Neural cell (in vitro differentiated cells): ENCODE measurements around the gene NMB. TPM values are rescaled to one million over a fixed set of nuclear protein-coding genes. Genes with fewer than 3 reads are reported as not detected.
"Not testable (repeated sequence)": the region's sequence is repeated elsewhere in the genome, so short reads cannot be mapped to it uniquely, and the experiment has no call there.

ENCODE experiments used
- H2AFZ ChIP-seq: fragments of 200-600, 300-800 bp; sonication (generic), shearing (Covaris generic); 2 replicates; pipeline ENCODE4 v1.6.0; 2014; ENCODE audit warnings: low read depth, mild to moderate bottlenecking, antibody characterized with exemption, low read length, moderate library complexity
- H3F3A ChIP-seq: fragments of 200-600 bp; shearing (Covaris generic); 2 replicates; pipeline ENCODE4 v1.6.1; 2016; ENCODE audit warnings: mild to moderate bottlenecking, moderate library complexity, mixed read lengths, antibody characterized with exemption, low read length; ENCODE audit not compliant: insufficient read depth, poor library complexity, severe bottlenecking
- H3K27ac ChIP-seq: fragments of 200-600, 300-800 bp; sonication (generic), shearing (Covaris generic); 2 replicates; pipeline ENCODE4 v1.5.1; 2014; ENCODE audit warnings: mild to moderate bottlenecking, low read length, moderate library complexity
- H3K27me3 ChIP-seq: fragments of 300-800, 200-600 bp; sonication (generic), shearing (Covaris generic); 2 replicates; pipeline ENCODE4 v1.6.0; 2014; ENCODE audit warnings: mild to moderate bottlenecking, low read depth, low read length, moderate library complexity; ENCODE audit not compliant: insufficient read depth
- H3K36me3 ChIP-seq: fragments of 300-800, 200-600 bp; sonication (generic), shearing (Covaris generic); 2 replicates; pipeline ENCODE4 v1.5.1; 2014; ENCODE audit warnings: mild to moderate bottlenecking, antibody characterized with exemption, low read length, moderate library complexity; ENCODE audit not compliant: insufficient read depth
- H3K4me2 ChIP-seq: fragments of 300-800, 200-600 bp; sonication (generic), shearing (Covaris generic); 2 replicates; pipeline ENCODE4 v1.6.0; 2014; ENCODE audit warnings: mild to moderate bottlenecking, low read length
- H3K4me3 ChIP-seq: fragments of 300-800, 200-600 bp; sonication (generic), shearing (Covaris generic); 2 replicates; pipeline ENCODE4 v1.5.1; 2014; ENCODE audit warnings: mild to moderate bottlenecking, low read length, moderate library complexity
- H3K79me2 ChIP-seq: fragments of 200-600 bp; shearing (Covaris generic); replicated peaks from 2 replicates; pipeline ENCODE4 v1.6.0; 2014; ENCODE audit warnings: mild to moderate bottlenecking, low read length, moderate library complexity; ENCODE audit not compliant: insufficient read depth
- H3K9ac ChIP-seq: fragments of 300-800, 200-600 bp; sonication (generic), shearing (Covaris generic); 2 replicates; pipeline ENCODE4 v1.6.1; 2016; ENCODE audit warnings: mild to moderate bottlenecking, low read length, mixed read lengths
- H3K9me2 ChIP-seq: fragments of 200-600 bp; shearing (Covaris generic); 2 replicates; pipeline ENCODE4 v1.6.1; 2016; ENCODE audit warnings: mild to moderate bottlenecking, low read length, mixed read lengths; ENCODE audit not compliant: insufficient read depth
- H3K9me3 ChIP-seq: fragments of 200-600, 300-800 bp; sonication (generic), shearing (Covaris generic); 2 replicates; pipeline ENCODE4 v1.6.1; 2016; ENCODE audit warnings: mild to moderate bottlenecking, mixed run types, low read length, moderate library complexity, mixed read lengths
- H4K20me1 ChIP-seq: fragments of 200-600 bp; shearing (Covaris generic); 2 replicates; pipeline ENCODE4 v1.6.1; 2016; ENCODE audit warnings: mild to moderate bottlenecking, mixed run types; ENCODE audit not compliant: insufficient read depth
- CTCF ChIP-seq: fragments of 450-650 bp; IDR thresholded peaks from 2 replicates; pipeline ENCODE4 v1.5.1; 2014; ENCODE audit warnings: antibody characterized with exemption, mild to moderate bottlenecking, moderate library complexity; ENCODE audit not compliant: poor library complexity, severe bottlenecking
- EP300 ChIP-seq: fragments of 450-650 bp; conservative IDR thresholded peaks from 2 replicates; pipeline ENCODE4 v1.6.1; 2014; ENCODE audit warnings: antibody characterized with exemption, mild to moderate bottlenecking, moderate library complexity; ENCODE audit not compliant: poor library complexity, severe bottlenecking
- EZH2 ChIP-seq: fragments of 200-600, 300-800 bp; shearing (Covaris generic), sonication (generic); IDR thresholded peaks from 2 replicates; pipeline ENCODE4 v1.6.1; 2014; ENCODE audit warnings: antibody characterized with exemption, low read length, borderline replicate concordance, mild to moderate bottlenecking; ENCODE audit not compliant: insufficient read depth, poor library complexity, severe bottlenecking
- MXI1 ChIP-seq: fragments of 450-650 bp; conservative IDR thresholded peaks from 2 replicates; pipeline ENCODE4 v1.6.1; 2014; ENCODE audit warnings: antibody characterized with exemption, mild to moderate bottlenecking; ENCODE audit not compliant: poor library complexity, severe bottlenecking
- POLR2AphosphoS5 ChIP-seq: IDR thresholded peaks from 2 replicates; pipeline ENCODE4 v1.6.1; 2012
- RAD21 ChIP-seq: fragments of 450-650 bp; conservative IDR thresholded peaks from 2 replicates; pipeline ENCODE4 v1.6.1; 2014; ENCODE audit warnings: antibody characterized with exemption, mild to moderate bottlenecking, moderate library complexity
- REST ChIP-seq: IDR thresholded peaks from 2 replicates; pipeline ENCODE4 v1.6.1; 2012; ENCODE audit warnings: borderline replicate concordance
- SMC3 ChIP-seq: fragments of 450-650 bp; conservative IDR thresholded peaks from 2 replicates; pipeline ENCODE4 v1.6.1; 2014; ENCODE audit warnings: antibody characterized with exemption, mild to moderate bottlenecking, moderate library complexity; ENCODE audit not compliant: poor library complexity
- TAF1 ChIP-seq: IDR thresholded peaks from 2 replicates; pipeline ENCODE4 v1.6.1; 2012; ENCODE audit warnings: low read depth
- polyA plus RNA-seq: library from polyadenylated mRNA; depleted of rRNA; stranded (reverse); fragments of >200 nt; gene quantifications from 2 replicates; pipeline ENCODE4 v1.2.3, GENCODE V29; 2014

The NMB gene
- polyA plus RNA-seq, 1 donor from 2014 or later = 3.0 TPM

- no peak overlapping the region for H3K4me3 ChIP-seq
- H2AFZ ChIP-seq = no peak overlapping the region
- no peaks in the 10 kb centered on the region for H4K20me1 ChIP-seq
- H3K9ac ChIP-seq = no peak overlapping the region
- H3K79me2 ChIP-seq = no peaks in the 10 kb centered on the region
- H3K27me3 ChIP-seq = no peaks in the 10 kb centered on the region
- H3F3A ChIP-seq = no peaks in the 10 kb centered on the region
- H3K4me2 ChIP-seq = no peak overlapping the region
- H3K36me3 ChIP-seq = peaks cover 6% of the 10 kb centered on the region
- no peaks in the 10 kb centered on the region for H3K9me2 ChIP-seq
- no peaks in the 10 kb centered on the region for H3K9me3 ChIP-seq
- H3K27ac ChIP-seq = no peak overlapping the region
- TF ChIP-seq EP300 (no peak), POLR2AphosphoS5 (no peak), RAD21 (no peak), CTCF (no peak), TAF1 (no peak), MXI1 (no peak), SMC3 (no peak), EZH2 (no peak), REST (no peak)
Measured at GRCh38 chr15:84643838-84644237, 14.2 kb downstream of the NMB start.

GRCh38 chr15:84642640-84643039, 15.4 kb downstream of the NMB start:
- H3K9ac ChIP-seq, H4K20me1 ChIP-seq, H3K27me3 ChIP-seq, H3K27ac ChIP-seq, H3K9me2 ChIP-seq, H3K36me3 ChIP-seq, H3K79me2 ChIP-seq, H3K4me3 ChIP-seq, H3F3A ChIP-seq, H3K9me3 ChIP-seq, H2AFZ ChIP-seq, H3K4me2 ChIP-seq: not testable (repeated sequence)

GRCh38 chr15:84641871-84642270, 16.1 kb downstream of the NMB start:
- not testable (repeated sequence) for H3K4me3 ChIP-seq, H2AFZ ChIP-seq, H3K27ac ChIP-seq, H3K27me3 ChIP-seq, H3K9me2 ChIP-seq, H3K9ac ChIP-seq, H3K4me2 ChIP-seq, H3K79me2 ChIP-seq, H3K36me3 ChIP-seq, H3F3A ChIP-seq, H4K20me1 ChIP-seq, H3K9me3 ChIP-seq
